T-helper 9 cell (primary cell): Measurements from ENCODE around the gene CHAMP1.
"Not testable (repeated sequence)": the region's sequence is repeated elsewhere in the genome, so short reads cannot be mapped to it uniquely, and the experiment has no call there.

ENCODE experiments used
- DNase-seq: peaks from one replicate; pipeline ENCODE4 v3.0.0-alpha.2; 2020

CHAMP1 gene

DNA sequence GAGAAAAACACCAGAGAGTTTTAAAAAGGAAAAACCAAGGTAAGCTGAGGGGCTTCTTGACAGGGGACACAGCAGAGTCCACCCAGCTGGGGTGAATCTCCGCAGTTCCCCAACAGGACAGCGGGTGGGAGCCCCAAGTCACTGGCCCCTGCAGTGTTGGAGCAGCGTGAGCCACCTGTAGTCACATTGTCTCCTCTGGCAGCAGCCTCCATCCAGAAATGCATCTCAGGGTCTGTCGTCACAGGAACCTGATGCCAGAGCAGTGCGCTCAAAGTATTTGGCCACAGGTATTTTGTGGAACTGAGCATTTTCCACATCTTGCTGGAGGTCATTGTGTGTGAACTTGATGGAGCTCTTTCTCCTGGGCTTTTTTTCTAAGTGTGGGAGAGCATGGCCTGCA is 24.7 kb downstream of the CHAMP1 start:
- no peak for DNase-seq

DNA sequence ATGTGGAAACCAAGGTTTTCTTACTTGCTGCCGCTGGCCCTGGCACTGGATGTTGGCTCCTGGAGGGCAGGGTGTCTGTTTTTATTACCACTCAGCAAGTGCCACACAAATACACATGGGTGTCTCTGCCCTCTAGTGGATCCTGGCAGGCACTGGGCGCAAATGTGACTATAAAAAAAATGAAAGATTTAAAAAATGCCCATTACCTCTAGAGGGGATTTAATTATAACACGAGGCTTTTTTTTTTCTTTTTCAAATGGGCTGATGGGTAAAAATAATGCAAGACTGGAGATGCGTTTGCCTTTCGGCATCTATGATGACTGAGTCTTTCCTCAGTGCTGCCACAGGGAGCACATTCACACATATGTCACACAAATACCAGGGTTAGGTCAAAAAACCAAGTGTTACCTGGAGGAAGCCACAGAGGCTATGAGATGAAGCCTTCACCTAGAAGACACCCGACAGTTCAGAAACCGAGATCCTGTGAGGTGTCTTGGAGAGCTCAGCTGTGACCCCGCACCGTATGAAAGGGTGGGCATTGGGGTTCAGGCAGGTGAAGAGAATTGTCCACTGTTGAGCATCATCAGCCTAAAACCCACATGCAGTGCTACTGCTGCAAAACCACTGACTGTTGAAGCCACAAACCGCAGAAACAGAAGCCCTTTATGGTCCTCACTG is 25.7 kb downstream of the CHAMP1 start:
- no peak for DNase-seq

DNA sequence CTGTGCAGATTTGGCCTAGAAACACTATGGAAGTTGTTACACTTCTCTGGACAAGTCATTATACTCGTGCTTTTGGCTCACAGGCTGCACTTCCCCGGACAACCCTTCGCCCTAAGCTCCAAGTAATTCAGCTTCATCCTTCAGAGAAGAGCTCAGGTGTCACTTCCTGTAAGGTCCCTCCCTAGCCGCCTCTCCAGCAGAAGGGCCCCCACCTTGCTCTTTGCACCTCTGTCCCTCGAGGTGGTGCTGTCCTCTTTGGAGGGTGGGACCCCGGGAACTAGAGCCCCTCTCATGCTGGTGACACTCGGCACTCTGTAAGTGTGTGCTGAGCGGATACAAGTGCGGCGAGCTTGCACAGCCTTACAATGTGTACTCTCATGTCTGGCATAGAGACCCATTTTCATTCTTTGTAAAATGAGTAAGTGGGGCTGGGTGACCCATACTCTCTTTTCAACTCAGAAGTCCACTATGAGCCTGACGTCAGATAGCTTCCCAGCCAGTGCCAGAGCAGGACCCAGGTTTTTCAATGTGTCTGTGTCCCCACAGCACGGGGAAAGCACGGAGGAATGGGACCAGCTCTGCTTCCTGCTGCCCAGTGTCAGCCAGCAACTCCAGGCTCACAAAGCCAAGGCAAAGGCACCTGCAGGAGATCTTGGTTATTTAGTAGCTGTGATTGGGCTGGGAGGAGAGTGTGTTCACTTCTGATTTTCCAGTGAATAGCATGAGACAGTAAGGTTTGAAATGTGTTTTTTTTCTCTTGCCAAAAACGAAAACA is 26.9 kb downstream of the CHAMP1 start:
- no peak for DNase-seq

DNA sequence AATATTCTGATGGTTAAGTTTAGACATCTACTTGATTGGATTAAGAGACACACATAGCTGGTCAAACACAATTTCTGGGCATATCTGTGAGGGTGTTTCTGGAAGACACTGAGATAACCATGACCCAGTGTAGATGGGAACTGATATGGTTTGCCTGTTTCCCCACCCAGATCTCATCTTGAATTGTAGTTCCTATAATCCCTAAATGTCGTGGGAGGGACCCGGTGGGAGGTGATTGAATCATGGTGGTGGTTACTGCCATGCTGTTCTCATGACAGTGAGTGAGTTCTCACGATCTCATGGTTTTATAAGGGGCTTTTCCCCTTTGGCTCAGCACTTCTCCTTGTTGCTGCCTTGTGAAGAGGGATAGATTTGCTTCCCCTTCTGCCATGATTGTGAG is 33.0 kb downstream of the CHAMP1 start:
- DNase-seq, result not testable (repeated sequence)

DNA sequence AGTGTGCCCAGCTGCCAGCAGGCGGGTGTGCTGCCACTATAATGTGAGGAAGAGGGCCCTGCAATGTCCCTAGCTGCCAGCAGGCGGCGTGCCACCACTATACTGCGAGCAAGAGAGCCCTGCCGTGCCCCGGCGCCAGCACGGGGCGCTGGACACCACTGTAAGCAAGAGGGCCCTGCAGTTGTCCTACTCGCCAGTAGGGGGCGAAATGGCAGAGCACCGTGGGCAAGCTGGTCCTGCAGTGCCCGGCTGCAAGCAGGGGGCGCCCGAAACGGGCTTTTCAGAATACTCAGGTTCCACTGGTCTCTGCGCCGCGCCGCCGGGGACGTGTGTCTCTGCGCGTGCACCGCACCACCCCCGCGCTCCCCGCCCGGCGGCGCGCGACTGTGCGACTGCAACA is 38.5 kb downstream of the CHAMP1 start:
- not testable (repeated sequence) for DNase-seq

DNA sequence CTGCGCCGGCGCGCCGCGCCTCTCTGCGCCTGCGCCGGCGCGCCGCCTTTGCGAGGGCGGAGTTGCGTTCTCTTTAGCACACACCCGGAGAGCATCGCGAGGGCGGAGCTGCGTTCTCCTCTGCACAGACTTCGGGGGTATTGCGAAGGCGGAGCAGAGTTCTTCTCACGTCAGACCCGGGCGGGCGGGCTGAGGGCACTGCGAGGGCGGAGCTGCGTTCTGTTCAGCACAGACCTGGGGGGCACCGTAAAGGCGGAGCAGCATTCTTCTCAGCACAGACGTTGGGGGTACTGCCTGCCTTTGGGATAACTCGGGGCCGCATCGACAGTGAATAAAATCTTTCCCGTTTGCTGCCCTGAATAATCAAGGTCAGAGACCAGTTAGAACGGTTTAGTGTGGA is 39.1 kb downstream of the CHAMP1 start:
- DNase-seq, result not testable (repeated sequence)
